ENCODE data around the gene TCAIM. TPM values are rescaled to one million over a fixed set of nuclear protein-coding genes. Genes with fewer than 3 reads are reported as not detected.

The TCAIM gene
- total and polyA plus RNA-seq, 2 of the 4 experiments (the other 2 are of a cell fraction) = 11.0 to 21.5 TPM

DNA sequence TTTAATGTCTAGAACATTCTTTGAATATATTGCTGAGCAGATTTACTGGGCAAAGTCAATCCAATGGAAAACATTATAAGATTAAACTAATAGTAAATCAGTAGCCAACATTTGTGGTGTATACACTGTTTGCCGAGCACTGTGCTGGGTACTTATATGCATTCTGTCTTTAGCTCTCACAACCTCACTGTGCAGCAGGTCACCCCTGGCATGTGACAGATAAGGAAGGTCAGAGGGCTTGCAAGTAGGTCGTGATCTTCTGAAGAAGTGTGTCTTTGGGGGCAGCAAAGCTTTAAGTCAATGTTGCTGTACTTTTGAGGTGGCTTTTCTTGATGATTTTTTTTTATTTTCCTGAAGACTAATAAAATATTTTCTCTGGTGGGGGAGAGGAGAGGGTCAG lies 62.2 kb downstream of the TCAIM start:
- in situ Hi-C loops (cut with MboI; ENCODE audit: low sequenced_read_pairs) = no loop called here
- WGBS, 2 experiments (ENCODE audit: extremely low coverage in 2 of 2, insufficient read length in 1 of 2) = no CpG with 5 or more reads among the region's 2 CpGs
- no peak overlapping the region for H2BK20ac ChIP-seq (ENCODE audit: low read depth, low read length)
- dilution Hi-C loops (cut with HindIII; ENCODE audit: low sequenced_read_pairs, unreplicated experiment) = no loop called here
- H3K56ac ChIP-seq (ENCODE audit: extremely low read depth, insufficient read depth, low read length) = no peak overlapping the region
- H3K4me2 ChIP-seq (ENCODE audit: low read depth, low read length) = no peak overlapping the region
- ATAC-seq (ENCODE audit: low read depth) (no peak), DNase-seq (no peak)
- H2BK120ac ChIP-seq (ENCODE audit: low read depth, low read length) = no peak overlapping the region
- POLR2A ChIA-PET (ENCODE audit: unreplicated experiment) = no interaction called here
- H3K23ac ChIP-seq (ENCODE audit: low read depth, low read length) = no peak overlapping the region
- intact Hi-C loops (cut with micrococcal nuclease) = no loop called here
- H2BK5ac ChIP-seq (ENCODE audit: low read depth, low read length, poor library complexity, severe bottlenecking) = no peak overlapping the region
- no peak overlapping the region for H3K9ac ChIP-seq (ENCODE audit: low read depth, low read length)
- no peaks in the 10 kb centered on the region for H3K27me3 ChIP-seq (ENCODE audit: control insufficient read depth, insufficient read depth, low read length)
- no peak overlapping the region for H4K8ac ChIP-seq (ENCODE audit: low read depth in 2 of 2, low read length in 2 of 2)
- no peak overlapping the region for H3K4ac ChIP-seq (ENCODE audit: low read depth, low read length)
- CTCF ChIA-PET = interaction anchor here (0.7 kb wide), 1 partner anchor 43 kb away, joined by 3 read pairs; no protein-coding TSS in a partner anchor
- no peaks in the 10 kb centered on the region for H3K4me1 ChIP-seq (ENCODE audit: control insufficient read depth, insufficient read depth, low read length)
- H2AK5ac ChIP-seq (ENCODE audit: low read depth, low read length) = no peak overlapping the region
- no peak overlapping the region for H4K91ac ChIP-seq (ENCODE audit: insufficient read depth, low read depth, low read length)
- H4K20me1 ChIP-seq (ENCODE audit: insufficient read depth, low read length) = no peaks in the 10 kb centered on the region
- no peak overlapping the region for H3K14ac ChIP-seq (replicated peaks; ENCODE audit: low read depth, low read length)
- no peak overlapping the region for H2AK9ac ChIP-seq (replicated peaks; ENCODE audit: low read depth, low read length, poor library complexity)
- BruUV-seq (replicated peaks) = no TSS peak
- TF ChIP-seq MAZ (IDR thresholded peaks at IDR 0.05; ENCODE audit: borderline replicate concordance, low read depth, low read length) (no peak), SMC3 (IDR thresholded peaks at IDR 0.05; ENCODE audit: low read depth, low read length) (no peak), MAFK (IDR thresholded peaks at IDR 0.05; ENCODE audit: low read depth, low read length) (no peak), NFE2L2 (IDR thresholded peaks at IDR 0.05; ENCODE audit: low read depth, low read length) (no peak), BHLHE40 (IDR thresholded peaks at IDR 0.05; ENCODE audit: low read depth, low read length) (no peak), RAD21 (IDR thresholded peaks at IDR 0.05; ENCODE audit: low read length) (no peak), CHD1 (IDR thresholded peaks at IDR 0.05; ENCODE audit: low read depth, low read length) (no peak), RFX5 (IDR thresholded peaks at IDR 0.05; ENCODE audit: low read depth, low read length) (no peak), CEBPB (IDR thresholded peaks at IDR 0.05; ENCODE audit: low read depth, low read length) (no peak), FOS (IDR thresholded peaks at IDR 0.05; ENCODE audit: low read depth, low read length) (no peak), RCOR1 (IDR thresholded peaks at IDR 0.05; ENCODE audit: insufficient replicate concordance, low read length) (no peak), POLR2A (IDR thresholded peaks at IDR 0.05; ENCODE audit: low read depth, low read length) (no peak), MXI1 (IDR thresholded peaks at IDR 0.05; ENCODE audit: borderline replicate concordance, low read depth, low read length) (no peak)
- TF ChIP-seq, protein P1, sequence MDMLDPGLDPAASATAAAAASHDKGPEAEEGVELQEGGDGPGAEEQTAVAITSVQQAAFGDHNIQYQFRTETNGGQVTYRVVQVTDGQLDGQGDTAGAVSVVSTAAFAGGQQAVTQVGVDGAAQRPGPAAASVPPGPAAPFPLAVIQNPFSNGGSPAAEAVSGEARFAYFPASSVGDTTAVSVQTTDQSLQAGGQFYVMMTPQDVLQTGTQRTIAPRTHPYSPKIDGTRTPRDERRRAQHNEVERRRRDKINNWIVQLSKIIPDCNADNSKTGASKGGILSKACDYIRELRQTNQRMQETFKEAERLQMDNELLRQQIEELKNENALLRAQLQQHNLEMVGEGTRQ (IDR thresholded peaks at IDR 0.05; ENCODE audit: low read depth, low read length) = no peak
- TF ChIP-seq, protein P2, sequence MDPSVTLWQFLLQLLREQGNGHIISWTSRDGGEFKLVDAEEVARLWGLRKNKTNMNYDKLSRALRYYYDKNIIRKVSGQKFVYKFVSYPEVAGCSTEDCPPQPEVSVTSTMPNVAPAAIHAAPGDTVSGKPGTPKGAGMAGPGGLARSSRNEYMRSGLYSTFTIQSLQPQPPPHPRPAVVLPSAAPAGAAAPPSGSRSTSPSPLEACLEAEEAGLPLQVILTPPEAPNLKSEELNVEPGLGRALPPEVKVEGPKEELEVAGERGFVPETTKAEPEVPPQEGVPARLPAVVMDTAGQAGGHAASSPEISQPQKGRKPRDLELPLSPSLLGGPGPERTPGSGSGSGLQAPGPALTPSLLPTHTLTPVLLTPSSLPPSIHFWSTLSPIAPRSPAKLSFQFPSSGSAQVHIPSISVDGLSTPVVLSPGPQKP (IDR thresholded peaks at IDR 0.05; ENCODE audit: borderline replicate concordance, low read depth, low read length) = no peak
- TF ChIP-seq, protein P3, sequence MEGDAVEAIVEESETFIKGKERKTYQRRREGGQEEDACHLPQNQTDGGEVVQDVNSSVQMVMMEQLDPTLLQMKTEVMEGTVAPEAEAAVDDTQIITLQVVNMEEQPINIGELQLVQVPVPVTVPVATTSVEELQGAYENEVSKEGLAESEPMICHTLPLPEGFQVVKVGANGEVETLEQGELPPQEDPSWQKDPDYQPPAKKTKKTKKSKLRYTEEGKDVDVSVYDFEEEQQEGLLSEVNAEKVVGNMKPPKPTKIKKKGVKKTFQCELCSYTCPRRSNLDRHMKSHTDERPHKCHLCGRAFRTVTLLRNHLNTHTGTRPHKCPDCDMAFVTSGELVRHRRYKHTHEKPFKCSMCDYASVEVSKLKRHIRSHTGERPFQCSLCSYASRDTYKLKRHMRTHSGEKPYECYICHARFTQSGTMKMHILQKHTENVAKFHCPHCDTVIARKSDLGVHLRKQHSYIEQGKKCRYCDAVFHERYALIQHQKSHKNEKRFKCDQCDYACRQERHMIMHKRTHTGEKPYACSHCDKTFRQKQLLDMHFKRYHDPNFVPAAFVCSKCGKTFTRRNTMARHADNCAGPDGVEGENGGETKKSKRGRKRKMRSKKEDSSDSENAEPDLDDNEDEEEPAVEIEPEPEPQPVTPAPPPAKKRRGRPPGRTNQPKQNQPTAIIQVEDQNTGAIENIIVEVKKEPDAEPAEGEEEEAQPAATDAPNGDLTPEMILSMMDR (conservative IDR thresholded peaks at IDR 0.05; ENCODE audit: low read depth, low read length) = no peak
- no peak overlapping the region for H2AFZ ChIP-seq (replicated peaks; ENCODE audit: low read length, poor library complexity)
- H3K79me1 ChIP-seq (ENCODE audit: low read depth in 1 of 2, low read length in 2 of 2) = no peaks in the 10 kb centered on the region
- no peaks in the 10 kb centered on the region for H3K9me3 ChIP-seq (ENCODE audit: control insufficient read depth, insufficient read depth, low read length)
- no peak overlapping the region for H3K4me3 ChIP-seq (ENCODE audit: insufficient read depth, low read depth, low read length)
- no peaks in the 10 kb centered on the region; the same call in 1 of the 2 replicates for H3K9me1 ChIP-seq (ENCODE audit: insufficient read depth, low read length)
- peaks cover 6% of the 10 kb centered on the region for H3K36me3 ChIP-seq (ENCODE audit: control insufficient read depth, insufficient read depth, low read length)
- H4K5ac ChIP-seq (ENCODE audit: low read depth, low read length) = no peak overlapping the region
- no peak overlapping the region for H2BK15ac ChIP-seq (ENCODE audit: low read depth, low read length)
- no peak overlapping the region for H3K18ac ChIP-seq (ENCODE audit: low read depth, low read length)
- H3K27ac ChIP-seq (ENCODE audit: insufficient read depth, low read length) = no peak overlapping the region
